Stimulated activated memory B cell treated with anti-CD40 and anti-IgM and Interleukin-4, amounts not matched to agents 10 μg/mL and 1 μg/mL and 100 μg/mL, for 72 hours (primary cell): ENCODE data around the gene AGAP1.

ENCODE experiments used
- ATAC-seq: fragments of 150-1000 bp; cut with Tn5 transposase; 2 replicates; pipeline ENCODE4 v1.10.0; 2021
- H3K27ac Mint-ChIP-seq: one replicate; pipeline ENCODE4 v1.8.0; 2022; ENCODE audit warnings: mild to moderate bottlenecking, mixed read lengths
- H3K27me3 Mint-ChIP-seq: one replicate; pipeline ENCODE4 v1.8.0; 2022; ENCODE audit warnings: mixed read lengths
- H3K36me3 Mint-ChIP-seq: one replicate; pipeline ENCODE4 v1.8.0; 2022; ENCODE audit warnings: mixed read lengths
- H3K4me1 Mint-ChIP-seq: one replicate; pipeline ENCODE4 v1.8.0; 2022; ENCODE audit warnings: mixed read lengths
- H3K4me3 Mint-ChIP-seq: one replicate; pipeline ENCODE4 v1.8.0; 2022; ENCODE audit warnings: mild to moderate bottlenecking, moderate library complexity, mixed read lengths
- H3K9me3 Mint-ChIP-seq: one replicate; pipeline ENCODE4 v1.8.0; 2022; ENCODE audit warnings: mixed read lengths

AGAP1 gene

GRCh38 chr2:235894839-235895238 is 401.0 kb downstream of the AGAP1 start:
- H3K36me3 Mint-ChIP-seq: no peaks in the 10 kb centered on the region
- ATAC-seq: no peak
- no peaks in the 10 kb centered on the region for H3K4me1 Mint-ChIP-seq
- no peak overlapping the region for H3K27ac Mint-ChIP-seq
- peaks cover 9% of the 10 kb centered on the region for H3K9me3 Mint-ChIP-seq
- H3K4me3 Mint-ChIP-seq: no peak overlapping the region
- H3K27me3 Mint-ChIP-seq: no peaks in the 10 kb centered on the region

- Mint-ChIP-seq H3K27ac (no peak overlapping the region), H3K4me1 (no peaks in the 10 kb centered on the region), H3K27me3 (no peaks in the 10 kb centered on the region), H3K36me3 (no peaks in the 10 kb centered on the region), H3K9me3 (peaks cover 9% of the 10 kb centered on the region), H3K4me3 (no peak overlapping the region)
- no peak for ATAC-seq
Observed at GRCh38 chr2:235896061-235896460, 402.2 kb downstream of the AGAP1 start.

- Mint-ChIP-seq H3K27ac (no peak overlapping the region), H3K36me3 (no peaks in the 10 kb centered on the region), H3K27me3 (no peaks in the 10 kb centered on the region), H3K9me3 (peaks cover 8% of the 10 kb centered on the region), H3K4me1 (no peaks in the 10 kb centered on the region), H3K4me3 (no peak overlapping the region)
- ATAC-seq: no peak
Observed at GRCh38 chr2:235897992-235898391, 404.1 kb downstream of the AGAP1 start.

GRCh38 chr2:235898766-235899165 is 404.9 kb downstream of the AGAP1 start:
- H3K27ac Mint-ChIP-seq: no peak overlapping the region
- H3K4me3 Mint-ChIP-seq: no peak overlapping the region
- no peak for ATAC-seq
- H3K4me1 Mint-ChIP-seq: no peaks in the 10 kb centered on the region
- no peaks in the 10 kb centered on the region for H3K36me3 Mint-ChIP-seq
- peaks cover 4% of the 10 kb centered on the region for H3K9me3 Mint-ChIP-seq
- H3K27me3 Mint-ChIP-seq: no peaks in the 10 kb centered on the region

DNA sequence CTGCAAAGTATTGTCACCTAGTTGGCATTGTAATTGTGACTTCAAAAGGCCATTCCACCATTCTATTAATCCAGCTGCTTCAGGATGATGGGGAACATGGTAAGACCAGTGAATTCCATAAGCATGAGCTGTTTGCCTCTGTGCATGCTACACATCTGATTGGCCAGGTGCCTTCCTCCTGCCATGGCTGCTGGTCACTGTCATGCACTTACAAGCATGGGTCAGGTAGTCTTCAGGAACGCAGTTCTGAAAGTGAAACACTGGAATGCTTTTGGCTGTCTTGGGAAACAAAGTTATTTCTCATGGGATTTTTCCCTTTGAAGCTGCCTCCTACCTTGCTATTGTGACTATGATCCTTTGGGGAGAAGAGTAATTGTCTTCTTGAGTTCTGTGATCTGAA is 406.8 kb downstream of the AGAP1 start:
- H3K9me3 Mint-ChIP-seq: no peaks in the 10 kb centered on the region
- H3K27ac Mint-ChIP-seq: no peak overlapping the region
- no peak for ATAC-seq
- no peak overlapping the region for H3K4me3 Mint-ChIP-seq
- H3K36me3 Mint-ChIP-seq: no peaks in the 10 kb centered on the region
- H3K27me3 Mint-ChIP-seq: peaks cover 4% of the 10 kb centered on the region
- no peaks in the 10 kb centered on the region for H3K4me1 Mint-ChIP-seq

GRCh38 chr2:235901243-235901642 is 407.4 kb downstream of the AGAP1 start:
- H3K4me3 Mint-ChIP-seq: no peak overlapping the region
- H3K9me3 Mint-ChIP-seq: no peaks in the 10 kb centered on the region
- no peak overlapping the region for H3K27ac Mint-ChIP-seq
- ATAC-seq: no peak
- H3K27me3 Mint-ChIP-seq: peaks cover 10% of the 10 kb centered on the region
- H3K36me3 Mint-ChIP-seq: no peaks in the 10 kb centered on the region
- H3K4me1 Mint-ChIP-seq: no peaks in the 10 kb centered on the region

DNA sequence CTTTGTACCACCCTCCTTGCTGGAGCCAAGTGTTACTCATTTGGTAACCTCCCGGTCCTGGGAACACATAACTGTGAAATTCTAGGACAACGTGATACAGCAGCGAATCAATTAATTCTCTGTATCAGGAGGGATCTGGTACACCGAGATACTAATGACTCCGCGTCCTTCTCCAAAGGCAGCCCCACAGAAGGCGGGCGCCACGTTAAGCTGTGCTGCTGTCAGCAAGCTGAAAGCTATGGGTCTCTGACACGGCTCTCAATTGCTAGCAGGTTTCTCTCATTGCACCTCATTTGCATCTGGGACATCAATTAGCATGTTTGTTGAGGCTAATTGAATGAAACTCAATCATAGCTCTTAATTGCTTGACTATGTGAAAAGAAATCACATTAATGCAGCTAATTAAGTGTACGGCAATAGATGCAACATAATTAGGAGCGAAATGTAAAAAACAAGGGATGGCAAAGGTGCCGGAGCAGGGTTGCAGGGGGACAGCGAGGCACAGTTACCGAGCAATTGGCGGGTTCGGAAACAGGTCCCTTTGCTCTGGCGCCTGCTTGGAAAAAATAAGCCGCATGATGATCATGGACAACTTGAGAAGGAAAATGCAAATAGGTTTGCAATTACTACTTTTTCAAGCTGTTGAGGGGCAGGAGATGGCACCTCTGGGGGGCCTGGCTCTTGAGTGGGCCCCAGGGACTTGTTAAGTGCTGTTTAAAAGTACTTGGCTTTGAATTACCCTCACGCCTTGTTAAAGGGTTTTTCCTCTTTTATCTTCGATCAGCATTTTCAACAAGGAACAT is 410.1 kb downstream of the AGAP1 start:
- H3K36me3 Mint-ChIP-seq: no peaks in the 10 kb centered on the region
- H3K27me3 Mint-ChIP-seq: peaks cover 22% of the 10 kb centered on the region
- peaks cover 6% of the 10 kb centered on the region for H3K4me1 Mint-ChIP-seq
- no peak overlapping the region for H3K4me3 Mint-ChIP-seq
- H3K9me3 Mint-ChIP-seq: no peaks in the 10 kb centered on the region
- no peak for ATAC-seq
- no peak overlapping the region for H3K27ac Mint-ChIP-seq

GRCh38 chr2:235904585-235904931 is 410.7 kb downstream of the AGAP1 start:
- Mint-ChIP-seq H3K9me3 (no peaks in the 10 kb centered on the region), H3K36me3 (no peaks in the 10 kb centered on the region), H3K27ac (no peak overlapping the region), H3K4me3 (no peak overlapping the region), H3K4me1 (peaks cover 7% of the 10 kb centered on the region), H3K27me3 (peaks cover 22% of the 10 kb centered on the region)
- ATAC-seq: no peak

GRCh38 chr2:235908826-235909225 is 415.0 kb downstream of the AGAP1 start:
- peak; percentile 77 for ATAC-seq

DNA sequence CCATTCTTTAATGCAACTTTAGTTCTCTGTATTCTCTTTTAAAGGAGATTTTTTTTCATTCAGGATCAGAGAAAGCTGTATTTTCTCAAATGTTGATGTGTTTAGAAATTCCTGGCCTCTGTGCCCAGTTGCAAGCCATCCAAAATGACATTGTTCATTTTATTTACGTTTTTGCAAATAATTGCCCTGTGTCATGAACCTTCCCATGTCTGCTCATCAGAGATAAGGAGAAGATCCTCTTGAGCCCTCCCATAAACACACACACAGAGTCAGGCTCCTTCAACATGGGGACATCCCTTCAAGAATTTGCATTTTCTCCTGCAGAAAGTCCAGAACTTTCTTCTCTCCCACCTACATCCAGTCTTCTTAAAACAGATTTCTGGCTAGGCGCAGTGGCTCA is 415.5 kb downstream of the AGAP1 start:
- H3K9me3 Mint-ChIP-seq: peaks cover 3% of the 10 kb centered on the region
- H3K4me1 Mint-ChIP-seq: peaks cover 7% of the 10 kb centered on the region
- no peak overlapping the region for H3K27ac Mint-ChIP-seq
- no peak overlapping the region for H3K4me3 Mint-ChIP-seq
- H3K36me3 Mint-ChIP-seq: no peaks in the 10 kb centered on the region
- ATAC-seq: no peak
- H3K27me3 Mint-ChIP-seq: peaks cover 31% of the 10 kb centered on the region

More at GRCh38 chr2:235908826-235909225, 415.0 kb downstream of the AGAP1 start:
- Mint-ChIP-seq H3K4me1 (peaks cover 7% of the 10 kb centered on the region), H3K27ac (no peak overlapping the region), H3K27me3 (peaks cover 25% of the 10 kb centered on the region), H3K4me3 (no peak overlapping the region), H3K36me3 (no peaks in the 10 kb centered on the region), H3K9me3 (peaks cover 2% of the 10 kb centered on the region)

DNA sequence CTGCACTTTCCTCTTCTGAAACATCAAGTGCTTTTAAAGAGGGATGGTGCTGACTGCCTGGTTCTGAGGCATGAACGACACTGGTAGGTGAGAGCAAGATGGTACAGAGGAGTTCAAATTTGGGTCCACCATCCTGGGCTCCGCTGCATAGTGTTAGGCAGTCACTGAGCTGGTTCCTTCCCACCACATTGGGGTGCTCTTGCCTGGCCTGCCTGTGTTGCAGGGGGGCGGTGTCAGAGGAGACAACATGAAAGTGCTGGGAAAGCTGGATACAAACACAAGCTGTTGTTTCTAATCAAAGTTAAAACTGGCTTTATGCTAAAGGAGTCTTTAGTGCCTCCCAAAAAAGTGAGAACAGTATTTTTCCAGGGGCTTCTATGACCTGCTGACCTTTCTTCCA is 416.2 kb downstream of the AGAP1 start:
- H3K4me3 Mint-ChIP-seq: no peak overlapping the region
- H3K36me3 Mint-ChIP-seq: no peaks in the 10 kb centered on the region
- H3K27me3 Mint-ChIP-seq: peaks cover 37% of the 10 kb centered on the region
- H3K4me1 Mint-ChIP-seq: peaks cover 7% of the 10 kb centered on the region
- ATAC-seq: no peak
- H3K9me3 Mint-ChIP-seq: peaks cover 7% of the 10 kb centered on the region
- no peak overlapping the region for H3K27ac Mint-ChIP-seq

DNA sequence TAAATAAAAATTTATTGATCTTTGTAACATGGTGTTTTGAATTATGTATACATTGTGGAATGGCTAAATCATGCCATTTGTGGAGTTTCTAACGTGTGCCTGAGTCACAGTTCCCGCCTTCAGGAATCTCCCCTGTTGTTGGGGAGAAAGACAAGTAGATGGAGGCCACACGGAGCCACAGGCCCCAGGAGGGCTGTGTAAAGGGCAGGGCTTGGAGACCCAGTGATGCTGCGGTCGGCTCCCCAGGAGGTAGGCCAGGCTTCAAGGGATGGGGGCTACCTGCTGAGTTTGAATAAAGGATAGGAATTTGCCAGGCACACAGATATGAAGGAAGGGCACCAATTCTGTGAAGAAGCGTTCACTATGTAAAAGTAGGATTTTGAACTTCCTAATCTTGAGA is 417.3 kb downstream of the AGAP1 start:
- Mint-ChIP-seq H3K4me3 (no peak overlapping the region), H3K27ac (no peak overlapping the region), H3K9me3 (peaks cover 11% of the 10 kb centered on the region), H3K4me1 (peaks cover 7% of the 10 kb centered on the region), H3K36me3 (no peaks in the 10 kb centered on the region), H3K27me3 (peaks cover 28% of the 10 kb centered on the region)
- no peak for ATAC-seq

DNA sequence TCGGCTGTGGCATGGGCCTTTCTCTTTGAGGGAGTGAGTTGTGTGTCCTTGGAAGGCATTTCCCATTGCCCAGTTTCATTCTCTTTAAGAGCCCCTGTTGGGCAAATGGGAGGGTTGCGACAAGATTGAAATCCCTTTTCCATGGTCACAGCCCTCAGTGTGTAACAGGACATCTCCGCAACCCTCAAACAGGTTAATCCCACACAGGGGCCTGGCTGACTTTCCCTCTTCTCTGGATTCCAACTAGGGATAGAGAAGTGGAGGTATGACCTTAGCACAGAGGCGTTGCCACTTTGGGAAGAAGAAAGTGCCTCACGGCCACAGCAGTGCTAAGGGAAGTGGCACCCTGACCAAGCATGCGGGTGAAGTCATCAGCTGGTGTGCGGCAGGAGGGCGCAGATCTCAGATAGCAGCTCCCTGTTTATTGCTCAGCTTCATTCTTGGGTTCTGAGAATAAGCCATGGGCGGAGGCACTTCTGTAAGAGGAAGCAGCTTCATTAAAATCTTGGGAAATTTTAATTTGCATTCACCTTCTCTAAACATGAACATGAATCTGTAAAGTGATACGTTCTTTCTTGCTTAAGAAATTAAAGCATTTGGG is 417.9 kb downstream of the AGAP1 start:
- Mint-ChIP-seq H3K27me3 (peaks cover 22% of the 10 kb centered on the region), H3K4me1 (peaks cover 7% of the 10 kb centered on the region), H3K27ac (no peak overlapping the region), H3K36me3 (no peaks in the 10 kb centered on the region), H3K9me3 (peaks cover 15% of the 10 kb centered on the region), H3K4me3 (no peak overlapping the region)
- ATAC-seq: no peak

- Mint-ChIP-seq H3K27me3 (peaks cover 16% of the 10 kb centered on the region), H3K27ac (no peak overlapping the region), H3K36me3 (no peaks in the 10 kb centered on the region), H3K9me3 (peaks cover 15% of the 10 kb centered on the region), H3K4me3 (no peak overlapping the region), H3K4me1 (no peaks in the 10 kb centered on the region)
- no peak for ATAC-seq
Observed at GRCh38 chr2:235914756-235915155, 420.9 kb downstream of the AGAP1 start.

DNA sequence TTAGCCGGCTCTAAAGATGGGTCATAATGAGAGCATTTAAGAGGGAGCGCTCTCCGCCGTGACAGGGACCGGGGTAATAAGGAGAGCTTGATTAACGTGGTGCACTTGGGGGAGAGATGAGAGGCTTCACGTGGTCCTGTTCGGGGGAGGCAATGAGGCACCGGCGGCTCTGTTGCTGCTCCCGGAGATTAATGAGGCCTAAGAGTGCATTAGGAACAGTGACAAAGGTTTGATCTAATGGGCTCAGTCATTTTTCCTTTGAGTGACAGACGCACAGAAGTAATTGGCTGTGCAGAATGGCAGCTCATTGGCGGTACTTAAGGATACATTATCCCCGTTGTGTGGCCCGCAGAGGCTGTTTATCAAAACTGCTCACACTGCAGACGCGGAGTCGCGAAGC is 423.7 kb downstream of the AGAP1 start:
- H3K27me3 Mint-ChIP-seq: peaks cover 16% of the 10 kb centered on the region
- H3K4me1 Mint-ChIP-seq: no peaks in the 10 kb centered on the region
- H3K36me3 Mint-ChIP-seq: no peaks in the 10 kb centered on the region
- no peak for ATAC-seq
- no peak overlapping the region for H3K27ac Mint-ChIP-seq
- H3K9me3 Mint-ChIP-seq: peaks cover 15% of the 10 kb centered on the region
- no peak overlapping the region for H3K4me3 Mint-ChIP-seq

GRCh38 chr2:235918876-235919275 is 425.0 kb downstream of the AGAP1 start:
- H3K4me1 Mint-ChIP-seq: no peaks in the 10 kb centered on the region
- H3K9me3 Mint-ChIP-seq: peaks cover 13% of the 10 kb centered on the region
- no peaks in the 10 kb centered on the region for H3K36me3 Mint-ChIP-seq
- H3K4me3 Mint-ChIP-seq: no peak overlapping the region
- H3K27ac Mint-ChIP-seq: no peak overlapping the region
- ATAC-seq: no peak
- H3K27me3 Mint-ChIP-seq: peaks cover 12% of the 10 kb centered on the region
